GM08714 (cell line): ENCODE data around the gene DNER.
"Not testable (repeated sequence)": the region's sequence is repeated elsewhere in the genome, so short reads cannot be mapped to it uniquely, and the experiment has no call there.

ENCODE experiments used
- H3K4me3 ChIP-seq: fragments of 200-500 bp; sonication (Bioruptor generic); 2 replicates; pipeline ENCODE4 v1.5.1; 2014; ENCODE audit warnings: mild to moderate bottlenecking, low read length, inconsistent platforms
- ZNF274 ChIP-seq: IDR thresholded peaks from 2 replicates; pipeline ENCODE4 v1.6.1; 2012; ENCODE audit warnings: mild to moderate bottlenecking, low read depth, low read length

DNER gene

GRCh38 chr2:229701062-229701461, 13.3 kb downstream of the DNER start:
- H3K4me3 ChIP-seq = no peak overlapping the region
- no peak for TF ChIP-seq ZNF274

- no peak overlapping the region for H3K4me3 ChIP-seq
- TF ChIP-seq ZNF274 = no peak
Measured at GRCh38 chr2:229695961-229696360, 18.4 kb downstream of the DNER start.

- H3K4me3 ChIP-seq = not testable (repeated sequence)
Measured at GRCh38 chr2:229693845-229694244, 20.5 kb downstream of the DNER start.

GRCh38 chr2:229691631-229692030, 22.7 kb downstream of the DNER start:
- TF ChIP-seq ZNF274 = no peak
- no peak overlapping the region for H3K4me3 ChIP-seq

GRCh38 chr2:229689307-229689839, 25.0 kb downstream of the DNER start:
- TF ChIP-seq ZNF274 = no peak
- H3K4me3 ChIP-seq = no peak overlapping the region

- TF ChIP-seq ZNF274 = no peak
- H3K4me3 ChIP-seq = no peak overlapping the region
Measured at GRCh38 chr2:229688141-229688540, 26.2 kb downstream of the DNER start.

GRCh38 chr2:229686122-229686919, 28.0 kb downstream of the DNER start:
- no peak overlapping the region for H3K4me3 ChIP-seq
- no peak for TF ChIP-seq ZNF274

- H3K4me3 ChIP-seq = no peak overlapping the region
- no peak for TF ChIP-seq ZNF274
Measured at GRCh38 chr2:229684942-229685562, 29.3 kb downstream of the DNER start.

- no peak overlapping the region for H3K4me3 ChIP-seq
- no peak for TF ChIP-seq ZNF274
Measured at GRCh38 chr2:229679393-229680125, 34.8 kb downstream of the DNER start.

GRCh38 chr2:229675569-229675968, 38.8 kb downstream of the DNER start:
- no peak overlapping the region for H3K4me3 ChIP-seq
- TF ChIP-seq ZNF274 = no peak

- no peak for TF ChIP-seq ZNF274
- H3K4me3 ChIP-seq = no peak overlapping the region
Measured at GRCh38 chr2:229674830-229675530, 39.4 kb downstream of the DNER start.

GRCh38 chr2:229673676-229674075, 40.7 kb downstream of the DNER start:
- no peak for TF ChIP-seq ZNF274

GRCh38 chr2:229672021-229672420, 42.3 kb downstream of the DNER start:
- no peak overlapping the region for H3K4me3 ChIP-seq
- TF ChIP-seq ZNF274 = no peak

More at GRCh38 chr2:229673676-229674075, 40.7 kb downstream of the DNER start:
- no peak overlapping the region for H3K4me3 ChIP-seq

GRCh38 chr2:229669841-229670240, 44.5 kb downstream of the DNER start:
- H3K4me3 ChIP-seq = no peak overlapping the region
- TF ChIP-seq ZNF274 = no peak
